ENCODE measurements around the gene MARCHF10.
A peak's percentile ranks its signal among the peaks of the same experiment; 100 is the strongest.
"Not testable (repeated sequence)": the region's sequence is repeated elsewhere in the genome, so short reads cannot be mapped to it uniquely, and the experiment has no call there.

Gene MARCHF10

DNA sequence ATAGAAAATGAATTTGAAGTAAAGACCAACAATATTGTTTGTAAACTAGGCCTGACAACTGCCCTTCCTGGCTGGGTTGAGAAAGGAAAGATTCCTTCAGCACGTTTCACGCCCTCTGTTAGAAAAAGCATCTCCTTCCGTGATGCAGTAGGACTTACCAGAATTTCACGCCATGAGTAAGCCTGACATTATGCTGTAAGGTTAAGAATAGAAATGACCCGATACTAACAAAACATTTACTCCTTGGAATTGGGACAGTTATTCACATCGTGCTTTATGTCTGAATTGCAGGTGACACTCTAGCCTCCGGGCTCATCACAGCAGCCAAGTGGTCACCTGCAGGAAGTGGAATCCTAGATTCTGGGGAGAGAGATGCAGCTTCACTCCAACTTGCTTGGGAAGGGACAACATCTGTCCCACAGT is 17.5 kb downstream of the MARCHF10 start:
- peak; percentile 94 for DNase-seq (ENCODE audit: low read depth)

DNA sequence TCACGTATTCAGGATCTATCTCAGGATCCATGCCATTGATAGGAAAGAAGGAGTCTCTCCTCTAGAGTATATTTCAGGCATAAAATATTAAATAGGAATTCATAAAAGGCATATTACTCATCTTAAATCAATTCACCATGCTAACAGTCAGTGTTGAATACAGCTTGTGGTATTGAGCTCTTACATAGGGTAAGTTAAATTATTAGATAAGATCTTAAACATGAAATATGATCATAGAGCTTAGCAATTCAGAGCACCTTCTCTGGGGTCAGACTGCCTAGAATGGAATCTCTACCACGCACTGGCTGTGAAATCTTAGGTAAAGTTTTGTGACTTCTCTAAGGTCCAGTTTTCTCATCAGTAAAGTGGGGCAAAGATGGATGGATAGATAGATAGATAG is 20.7 kb downstream of the MARCHF10 start:
- no peak for DNase-seq (ENCODE audit: low read depth)

GRCh38 chr17:62786646-62787045 is 21.5 kb downstream of the MARCHF10 start:
- DNase-seq (ENCODE audit: low read depth): no peak

DNA sequence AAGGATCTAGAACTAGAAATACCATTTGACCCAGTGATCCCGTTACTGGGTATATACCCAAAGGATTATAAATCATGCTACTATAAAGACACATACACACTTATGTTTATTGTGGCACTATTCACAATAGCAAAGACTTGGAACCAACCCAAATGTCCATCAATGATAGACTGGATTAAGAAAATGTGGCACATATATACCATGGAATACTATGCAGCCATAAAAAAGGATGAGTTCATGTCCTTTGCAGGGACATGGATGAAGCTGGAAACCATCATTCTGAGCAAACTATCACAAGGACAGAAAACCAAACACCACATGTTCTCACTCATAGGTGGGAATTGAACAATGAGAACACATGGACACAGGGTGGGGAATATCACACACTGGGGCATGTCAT is 22.1 kb downstream of the MARCHF10 start:
- not testable (repeated sequence) for DNase-seq (ENCODE audit: low read depth)

- DNase-seq (ENCODE audit: low read depth): no peak
Observed at GRCh38 chr17:62782730-62783270, 25.3 kb downstream of the MARCHF10 start.

DNA sequence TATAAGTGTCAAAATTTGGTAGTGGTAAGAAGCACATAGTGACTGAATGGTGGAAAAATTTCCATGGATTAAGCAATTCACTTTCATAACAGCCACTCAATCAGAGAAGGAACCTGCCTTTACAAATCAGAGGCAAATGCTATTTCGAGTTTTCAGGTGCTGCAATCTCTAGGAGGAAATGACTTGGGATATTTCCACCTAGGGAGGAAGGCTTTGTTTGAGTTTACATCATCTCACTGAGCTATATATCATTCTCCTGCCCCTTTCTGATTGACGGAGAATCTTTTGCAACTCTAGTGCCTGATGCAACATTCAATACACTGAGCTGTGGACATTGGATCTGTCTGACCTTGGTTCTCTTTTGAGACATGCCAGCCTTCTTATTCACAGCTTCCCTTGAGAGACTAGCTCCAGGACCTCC is 26.3 kb downstream of the MARCHF10 start:
- DNase-seq (ENCODE audit: low read depth): peak; percentile 60

- peak; percentile 52 for DNase-seq (ENCODE audit: low read depth)
Observed at GRCh38 chr17:62781356-62781755, 26.8 kb downstream of the MARCHF10 start.

DNA sequence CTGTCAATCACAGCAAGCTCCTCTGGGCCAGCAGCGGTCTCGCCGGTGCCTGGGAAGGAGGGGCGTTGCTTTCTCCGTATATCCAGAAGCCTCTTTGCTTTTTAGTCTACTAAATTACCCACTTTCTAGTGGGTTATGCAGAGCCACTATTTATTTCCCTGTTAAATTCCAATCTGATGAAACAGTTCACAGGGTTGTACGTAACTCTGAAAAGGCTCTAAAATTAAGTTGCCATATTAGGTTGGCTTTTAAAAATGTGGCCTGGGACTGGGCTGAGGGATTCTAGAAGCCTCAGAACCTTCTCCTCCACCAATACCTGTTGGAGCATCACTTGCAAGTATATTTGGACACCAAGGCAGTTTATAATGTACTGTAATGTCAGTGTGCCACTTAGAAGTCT is 27.2 kb downstream of the MARCHF10 start:
- DNase-seq (ENCODE audit: low read depth): peak; percentile 77

DNA sequence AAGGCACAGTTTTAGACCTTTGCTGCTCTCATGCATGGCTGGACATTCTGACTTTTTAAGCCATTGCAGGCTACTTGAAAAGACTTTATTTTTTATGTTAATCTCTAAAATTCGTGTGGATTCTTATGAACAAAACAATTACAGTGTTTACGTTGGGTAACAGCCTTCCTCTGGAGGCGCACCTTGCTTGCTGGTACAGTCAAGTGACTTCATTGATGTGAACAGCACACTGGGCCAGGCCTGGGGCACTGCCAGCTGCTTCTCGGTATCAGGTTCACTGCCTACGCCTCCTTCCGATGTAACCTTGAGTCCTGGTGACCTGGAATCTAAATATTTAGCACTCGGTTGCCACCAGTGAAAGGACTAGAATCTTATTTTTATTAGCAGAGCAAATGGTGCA is 27.8 kb downstream of the MARCHF10 start:
- DNase-seq (ENCODE audit: low read depth): no peak

- DNase-seq (ENCODE audit: low read depth): peak; percentile 96
Observed at GRCh38 chr17:62778990-62779681, 29.0 kb downstream of the MARCHF10 start.

GRCh38 chr17:62775876-62776275 is 32.2 kb downstream of the MARCHF10 start:
- peak; percentile 52 for DNase-seq (ENCODE audit: low read depth)

DNA sequence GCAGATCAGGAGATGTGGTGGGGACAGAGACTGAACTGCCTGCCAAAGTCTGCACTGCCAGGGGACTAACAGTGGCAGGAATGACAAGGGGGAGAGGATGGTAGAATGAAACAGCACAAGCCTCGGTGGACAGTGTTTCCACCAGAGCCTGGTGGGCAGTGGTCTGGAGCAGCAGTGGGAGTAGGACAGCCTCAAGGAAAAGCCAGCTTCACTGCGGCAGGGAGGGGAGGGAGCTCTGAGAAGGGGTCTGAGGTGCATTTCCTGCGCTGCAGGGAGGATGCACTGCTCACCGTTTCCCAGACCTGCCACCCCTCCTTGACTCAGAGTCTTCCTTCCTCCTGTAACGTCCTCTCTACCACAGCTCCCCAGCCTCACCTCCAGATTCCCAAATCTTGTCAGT is 33.8 kb downstream of the MARCHF10 start:
- no peak for DNase-seq (ENCODE audit: low read depth)

DNA sequence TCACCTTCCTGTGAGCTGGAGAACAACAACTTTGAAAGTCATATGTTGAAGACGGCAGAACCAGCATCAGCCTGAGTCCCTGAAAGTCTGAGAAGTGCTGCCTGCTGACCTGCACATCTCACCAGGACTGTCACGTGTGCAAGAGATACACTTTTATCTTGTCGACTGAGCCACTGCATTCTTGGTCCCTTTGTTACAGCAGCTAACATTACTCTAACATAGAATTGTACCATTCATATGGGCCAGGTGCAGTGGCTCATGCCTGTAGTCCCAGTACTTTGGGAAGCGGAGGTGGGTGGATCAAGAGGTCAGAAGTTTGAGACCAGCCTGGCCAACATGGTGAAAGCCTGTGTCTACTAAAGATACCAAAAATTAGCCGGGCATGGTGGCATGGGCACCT is 40.1 kb downstream of the MARCHF10 start:
- no peak for DNase-seq (ENCODE audit: low read depth)

- DNase-seq (ENCODE audit: low read depth): no peak
Observed at GRCh38 chr17:62765351-62765750, 42.8 kb downstream of the MARCHF10 start.

DNA sequence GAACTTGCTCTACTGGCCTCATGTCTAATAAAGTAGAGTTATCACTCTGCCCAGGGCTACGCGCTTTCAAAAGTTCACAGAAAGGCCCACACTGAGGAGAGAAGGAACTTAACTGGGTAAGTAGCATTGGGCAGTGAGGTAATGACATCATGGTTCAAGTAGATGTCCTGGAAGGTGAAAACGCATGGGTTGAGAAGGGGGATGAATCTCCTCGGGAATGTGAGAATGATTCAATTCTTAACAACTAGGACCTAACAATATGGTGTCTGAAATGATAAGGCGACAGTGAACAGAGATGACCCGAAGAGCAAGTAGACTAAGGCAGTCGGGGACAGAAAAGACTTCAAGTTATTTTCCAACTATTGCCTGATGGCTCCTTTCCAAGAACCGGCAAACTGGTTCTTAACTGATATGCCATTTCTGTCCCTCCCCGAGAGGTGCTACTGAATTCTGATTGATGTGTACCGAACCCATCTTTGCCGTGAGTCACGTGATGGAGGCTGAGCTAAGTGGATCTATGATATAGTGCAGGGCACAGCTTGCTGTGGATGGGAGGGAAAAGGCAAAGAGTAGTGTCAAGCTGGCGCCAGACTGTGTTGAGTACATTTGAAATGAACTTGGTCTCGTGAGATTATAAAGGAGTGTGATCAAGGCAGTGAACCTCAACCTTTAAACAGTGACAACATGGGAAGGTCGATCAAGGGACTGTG is 44.1 kb downstream of the MARCHF10 start:
- DNase-seq (ENCODE audit: low read depth): no peak

DNA sequence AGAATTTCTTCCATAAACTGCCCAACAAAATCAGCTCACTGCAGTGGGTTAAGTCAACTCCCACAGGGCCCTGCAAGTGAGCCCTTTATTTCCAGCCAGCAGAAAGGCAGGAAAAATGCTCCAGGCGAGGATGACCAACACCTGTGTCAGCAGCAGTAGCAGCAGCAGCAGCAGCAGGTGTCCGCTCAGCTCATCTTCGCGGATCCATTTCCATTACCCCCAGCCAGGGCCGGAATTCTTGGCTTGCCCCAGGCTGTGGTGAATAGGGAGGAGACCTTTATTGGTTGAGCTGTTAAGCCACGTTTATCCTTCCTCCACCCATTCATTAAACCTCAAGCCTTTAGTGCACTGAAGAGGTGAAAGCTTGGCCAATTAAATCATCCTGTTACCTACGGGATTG is 46.2 kb downstream of the MARCHF10 start:
- no peak for DNase-seq (ENCODE audit: low read depth)

DNA sequence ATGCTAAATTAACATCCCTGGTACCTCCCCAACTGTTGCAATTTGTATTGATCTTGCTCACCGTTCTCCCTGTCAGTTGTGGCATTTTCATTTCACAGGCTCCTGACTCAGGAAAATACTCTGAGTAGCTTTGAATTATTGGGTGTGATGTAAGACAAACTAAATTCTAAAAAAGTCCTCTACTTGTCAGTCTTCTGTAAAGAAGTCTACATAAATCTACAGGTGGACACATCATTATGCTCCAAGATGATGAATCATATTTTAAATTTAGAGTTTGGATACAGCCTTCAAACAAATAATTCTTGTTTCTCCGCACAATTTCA is 47.2 kb downstream of the MARCHF10 start:
- no peak for DNase-seq (ENCODE audit: low read depth)

GRCh38 chr17:62760059-62760944 is 47.8 kb downstream of the MARCHF10 start:
- peak; percentile 84 for DNase-seq (ENCODE audit: low read depth)

DNA sequence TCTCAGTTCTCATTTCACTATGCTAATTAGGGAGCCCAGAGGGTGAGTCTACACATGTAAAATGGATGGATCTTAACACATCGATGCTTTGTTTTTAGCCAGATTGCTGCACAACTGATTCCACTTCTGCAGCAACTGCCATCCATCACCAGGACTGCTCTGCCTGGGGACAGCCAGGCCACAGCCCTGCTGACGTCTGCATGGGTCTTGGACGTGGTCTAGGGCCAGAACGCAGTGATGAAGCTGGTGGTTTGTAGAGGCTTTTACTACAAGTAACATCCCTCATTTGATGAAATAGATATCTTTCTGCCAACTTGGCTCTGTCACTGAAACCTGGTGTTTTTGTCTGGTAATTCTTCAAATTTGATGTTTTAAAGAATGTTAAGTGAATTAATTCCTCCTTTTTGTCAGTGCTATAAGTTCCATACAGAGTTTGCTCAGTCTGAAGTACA is 50.6 kb downstream of the MARCHF10 start:
- peak; percentile 18 for DNase-seq (ENCODE audit: low read depth)

DNA sequence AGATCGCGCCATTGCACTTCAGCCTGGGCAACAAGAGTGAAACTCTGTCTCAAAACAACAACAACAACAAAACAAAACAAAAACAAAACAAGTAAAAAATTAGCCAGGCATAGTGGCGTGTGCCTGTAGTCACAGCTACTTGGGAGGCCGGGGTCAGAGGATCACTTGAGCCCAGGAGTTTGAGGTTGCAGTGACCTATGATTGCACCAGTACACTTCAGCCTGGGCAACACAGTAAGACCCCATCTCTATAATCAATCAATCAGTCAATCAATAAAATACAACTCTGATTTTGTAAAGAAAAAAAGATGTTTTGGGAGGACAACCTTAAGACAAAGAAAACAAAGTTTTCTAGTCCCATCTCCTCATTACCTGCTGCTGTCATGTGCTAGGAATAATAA is 51.9 kb downstream of the MARCHF10 start:
- no peak for DNase-seq (ENCODE audit: low read depth)

DNA sequence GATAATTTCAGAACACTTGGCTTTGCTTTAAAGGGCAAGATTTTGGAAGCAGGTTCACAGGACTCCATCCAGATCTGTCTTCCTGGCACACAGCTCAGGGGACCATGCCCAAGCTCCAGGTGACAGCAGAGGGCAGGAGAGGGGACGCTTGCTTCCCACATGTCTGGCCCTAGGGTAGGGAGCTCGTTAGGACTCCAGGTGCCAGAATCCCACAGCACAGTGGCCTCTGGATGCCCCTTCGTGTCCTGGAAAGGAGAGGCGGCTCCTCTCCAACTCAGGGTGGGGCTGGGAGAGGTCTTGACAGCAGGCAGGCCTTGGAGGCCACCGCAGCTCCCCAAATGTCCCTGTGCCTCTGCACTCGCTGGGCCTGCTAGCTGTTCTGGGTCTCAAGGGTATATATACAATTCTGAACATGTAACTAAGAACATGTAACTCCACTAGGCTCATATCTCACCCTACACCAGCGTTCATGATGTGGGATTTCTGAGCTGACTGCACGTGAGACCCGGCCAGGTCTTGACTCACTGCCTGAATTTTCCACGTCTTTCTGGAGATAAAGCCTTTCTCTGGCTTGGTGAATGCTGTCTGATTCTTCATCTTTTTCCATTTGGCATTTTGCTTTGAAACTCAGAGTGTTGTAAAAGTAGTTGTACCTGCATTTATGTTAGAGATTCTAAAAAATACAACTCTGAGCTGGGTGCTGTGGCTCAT is 52.8 kb downstream of the MARCHF10 start:
- no peak for DNase-seq (ENCODE audit: low read depth)

DNA sequence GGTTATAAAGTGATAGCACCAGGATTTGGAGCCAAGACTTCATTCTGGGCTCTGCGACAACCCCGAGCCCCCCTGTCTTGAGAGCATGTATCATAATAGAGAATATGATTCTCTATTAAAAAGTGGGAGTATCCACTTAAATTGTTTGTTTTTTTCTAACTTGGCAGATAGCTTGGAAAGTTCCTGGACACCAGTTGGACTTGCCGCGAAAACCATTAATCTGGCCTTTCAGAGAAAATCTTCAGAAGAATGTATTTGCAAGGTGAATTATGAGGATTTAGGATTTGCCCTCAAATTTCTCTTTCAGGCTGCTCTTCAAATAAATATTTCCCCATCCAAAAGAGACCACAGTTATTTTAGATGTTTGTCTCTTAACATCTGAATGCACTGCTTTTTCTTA is 53.5 kb downstream of the MARCHF10 start:
- no peak for DNase-seq (ENCODE audit: low read depth)
